Ishikawa (cell line): ENCODE data around the gene TM9SF3.

Experiments used
- CEBPB ChIP-seq: IDR thresholded peaks from 2 replicates; pipeline ENCODE4 v1.6.1; 2012
- EP300 ChIP-seq: IDR thresholded peaks from 2 replicates; pipeline ENCODE4 v1.6.1; 2012; ENCODE audit warnings: borderline replicate concordance
- FOXM1 ChIP-seq: IDR thresholded peaks from 2 replicates; pipeline ENCODE4 v1.6.1; 2012; ENCODE audit warnings: low read depth, borderline replicate concordance
- MAX ChIP-seq: IDR thresholded peaks from 2 replicates; pipeline ENCODE4 v1.6.1; 2012
- NFIC ChIP-seq: IDR thresholded peaks from 2 replicates; pipeline ENCODE4 v1.6.1; 2012
- RAD21 ChIP-seq: IDR thresholded peaks from 2 replicates; pipeline ENCODE4 v1.6.1; 2012; ENCODE audit warnings: low read depth
- REST ChIP-seq: IDR thresholded peaks from 2 replicates; pipeline ENCODE4 v1.6.1; 2012; ENCODE audit warnings: low read depth, mild to moderate bottlenecking
- TAF1 ChIP-seq: IDR thresholded peaks from 2 replicates; pipeline ENCODE4 v1.6.1; 2012; ENCODE audit warnings: low read depth, mild to moderate bottlenecking
- TCF12 ChIP-seq: IDR thresholded peaks from 2 replicates; pipeline ENCODE4 v1.6.1; 2012; ENCODE audit warnings: low read depth

GRCh38 chr10:96591946-96592345, 5.1 kb upstream of the TM9SF3 start:
- no peak for TF ChIP-seq EP300
- TF ChIP-seq TAF1: no peak
- TF ChIP-seq REST: no peak
- no peak for TF ChIP-seq RAD21
- no peak for TF ChIP-seq NFIC
- TF ChIP-seq CEBPB: no peak
- TF ChIP-seq TCF12: no peak
- TF ChIP-seq MAX: no peak
- no peak for TF ChIP-seq FOXM1
